ENCODE data around the gene ASCL2.
A peak's percentile ranks its signal among the peaks of the same experiment; 100 is the strongest.

ASCL2 gene

DNA sequence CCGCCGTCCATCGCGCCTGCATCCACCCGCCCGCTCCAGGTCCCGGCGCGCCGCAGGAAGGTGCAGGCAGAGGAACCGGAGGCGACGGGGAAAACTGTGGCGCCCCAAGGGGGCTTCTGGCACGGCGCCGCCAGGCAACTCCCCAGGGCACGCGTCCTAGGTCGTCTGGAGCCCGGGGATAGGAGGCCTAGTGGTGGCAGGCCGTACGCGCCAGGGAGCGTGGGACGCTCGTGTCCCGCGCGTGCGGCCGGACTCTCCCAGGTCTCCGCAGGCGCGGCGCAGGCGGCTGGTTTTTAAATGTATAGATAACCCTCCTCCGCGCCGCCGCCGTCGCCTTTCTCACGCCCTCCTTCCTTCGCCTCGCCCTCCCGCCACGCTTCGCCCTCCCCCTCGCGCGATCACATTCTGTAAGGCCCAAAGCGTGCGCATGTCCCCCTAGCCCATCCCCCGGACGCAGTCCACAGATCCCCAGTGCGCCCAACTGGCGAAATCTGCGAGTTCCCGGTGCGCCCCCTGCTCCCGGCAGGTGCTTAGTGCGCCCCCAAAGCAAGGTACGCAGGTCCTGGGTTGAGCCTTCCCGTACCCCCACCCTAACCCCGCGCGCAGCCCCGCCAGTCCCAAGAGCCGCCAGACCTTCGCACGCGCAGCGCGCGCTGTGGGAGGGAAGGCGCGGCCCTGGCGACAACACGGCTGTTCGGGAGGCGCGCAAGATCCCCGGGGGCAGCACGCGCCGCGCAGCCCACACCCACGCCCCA is at the start of gene ASCL2:
TSS of gene ASCL2 (minus strand) at position 267 of the 755 bp plus-strand sequence. CDS start at position 11, 256 bp downstream.
- TF ChIP-seq, protein P1, sequence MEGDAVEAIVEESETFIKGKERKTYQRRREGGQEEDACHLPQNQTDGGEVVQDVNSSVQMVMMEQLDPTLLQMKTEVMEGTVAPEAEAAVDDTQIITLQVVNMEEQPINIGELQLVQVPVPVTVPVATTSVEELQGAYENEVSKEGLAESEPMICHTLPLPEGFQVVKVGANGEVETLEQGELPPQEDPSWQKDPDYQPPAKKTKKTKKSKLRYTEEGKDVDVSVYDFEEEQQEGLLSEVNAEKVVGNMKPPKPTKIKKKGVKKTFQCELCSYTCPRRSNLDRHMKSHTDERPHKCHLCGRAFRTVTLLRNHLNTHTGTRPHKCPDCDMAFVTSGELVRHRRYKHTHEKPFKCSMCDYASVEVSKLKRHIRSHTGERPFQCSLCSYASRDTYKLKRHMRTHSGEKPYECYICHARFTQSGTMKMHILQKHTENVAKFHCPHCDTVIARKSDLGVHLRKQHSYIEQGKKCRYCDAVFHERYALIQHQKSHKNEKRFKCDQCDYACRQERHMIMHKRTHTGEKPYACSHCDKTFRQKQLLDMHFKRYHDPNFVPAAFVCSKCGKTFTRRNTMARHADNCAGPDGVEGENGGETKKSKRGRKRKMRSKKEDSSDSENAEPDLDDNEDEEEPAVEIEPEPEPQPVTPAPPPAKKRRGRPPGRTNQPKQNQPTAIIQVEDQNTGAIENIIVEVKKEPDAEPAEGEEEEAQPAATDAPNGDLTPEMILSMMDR (IDR thresholded peaks at IDR 0.05; ENCODE audit: low read depth, low read length): no peak
- no peaks in the 10 kb centered on the region for H3K36me3 ChIP-seq
- H3K27ac ChIP-seq: no peak within 1 kb of the TSS
- H3K4me3 ChIP-seq (ENCODE audit: low read depth, low read length): peak within 1 kb of the TSS; percentile 30
- H3K9me3 ChIP-seq (ENCODE audit: severe bottlenecking): peaks cover 4% of the 10 kb centered on the region
- no peak for DNase-seq
- peaks cover 88% of the 10 kb centered on the region for H3K27me3 ChIP-seq (ENCODE audit: insufficient read depth, low read depth, severe bottlenecking)

GRCh38 chr11:2319791-2320472 is 49.5 kb upstream of the ASCL2 start:
- Histone ChIP-seq H3K9me3 (ENCODE audit: severe bottlenecking) (no peaks in the 10 kb centered on the region), H3K36me3 (no peaks in the 10 kb centered on the region), H3K4me3 (ENCODE audit: low read depth, low read length) (no peak overlapping the region), H3K27me3 (ENCODE audit: insufficient read depth, low read depth, severe bottlenecking) (peaks cover 22% of the 10 kb centered on the region), H3K27ac (no peak overlapping the region)
- TF ChIP-seq, protein P1 (IDR thresholded peaks at IDR 0.05; ENCODE audit: low read depth, low read length): no peak
- DNase-seq: no peak

DNA sequence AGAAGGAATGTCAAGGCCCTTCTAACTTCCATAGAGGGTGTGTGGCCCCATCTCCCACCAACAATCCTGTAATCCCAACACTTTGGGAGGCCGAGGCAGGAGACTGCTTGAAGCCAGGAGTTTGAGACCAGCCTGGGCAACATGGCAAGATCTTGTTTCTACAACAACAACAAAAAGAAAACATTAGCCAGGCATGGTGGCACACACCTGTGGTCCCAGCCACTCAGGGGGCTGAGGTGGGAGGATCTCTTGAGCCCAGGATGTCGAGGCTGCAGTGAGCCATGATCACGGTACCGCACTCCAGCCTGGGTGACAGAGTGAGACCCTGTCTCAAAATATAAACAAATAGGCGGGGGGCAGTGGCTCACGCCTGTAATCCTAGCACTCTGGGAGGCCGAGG is 48.3 kb upstream of the ASCL2 start:
- Histone ChIP-seq H3K27ac (no peak overlapping the region), H3K36me3 (no peaks in the 10 kb centered on the region), H3K27me3 (ENCODE audit: insufficient read depth, low read depth, severe bottlenecking) (peaks cover 22% of the 10 kb centered on the region), H3K9me3 (ENCODE audit: severe bottlenecking) (no peaks in the 10 kb centered on the region), H3K4me3 (ENCODE audit: low read depth, low read length) (no peak overlapping the region)
- DNase-seq: no peak
- TF ChIP-seq, protein P1 (IDR thresholded peaks at IDR 0.05; ENCODE audit: low read depth, low read length): no peak

- Histone ChIP-seq H3K9me3 (ENCODE audit: severe bottlenecking) (no peaks in the 10 kb centered on the region), H3K4me3 (ENCODE audit: low read depth, low read length) (no peak overlapping the region), H3K27ac (no peak overlapping the region), H3K27me3 (ENCODE audit: insufficient read depth, low read depth, severe bottlenecking) (peaks cover 22% of the 10 kb centered on the region), H3K36me3 (no peaks in the 10 kb centered on the region)
- DNase-seq: no peak
- TF ChIP-seq, protein P1 (IDR thresholded peaks at IDR 0.05; ENCODE audit: low read depth, low read length): no peak
Observed at GRCh38 chr11:2318123-2318522, 47.7 kb upstream of the ASCL2 start.

DNA sequence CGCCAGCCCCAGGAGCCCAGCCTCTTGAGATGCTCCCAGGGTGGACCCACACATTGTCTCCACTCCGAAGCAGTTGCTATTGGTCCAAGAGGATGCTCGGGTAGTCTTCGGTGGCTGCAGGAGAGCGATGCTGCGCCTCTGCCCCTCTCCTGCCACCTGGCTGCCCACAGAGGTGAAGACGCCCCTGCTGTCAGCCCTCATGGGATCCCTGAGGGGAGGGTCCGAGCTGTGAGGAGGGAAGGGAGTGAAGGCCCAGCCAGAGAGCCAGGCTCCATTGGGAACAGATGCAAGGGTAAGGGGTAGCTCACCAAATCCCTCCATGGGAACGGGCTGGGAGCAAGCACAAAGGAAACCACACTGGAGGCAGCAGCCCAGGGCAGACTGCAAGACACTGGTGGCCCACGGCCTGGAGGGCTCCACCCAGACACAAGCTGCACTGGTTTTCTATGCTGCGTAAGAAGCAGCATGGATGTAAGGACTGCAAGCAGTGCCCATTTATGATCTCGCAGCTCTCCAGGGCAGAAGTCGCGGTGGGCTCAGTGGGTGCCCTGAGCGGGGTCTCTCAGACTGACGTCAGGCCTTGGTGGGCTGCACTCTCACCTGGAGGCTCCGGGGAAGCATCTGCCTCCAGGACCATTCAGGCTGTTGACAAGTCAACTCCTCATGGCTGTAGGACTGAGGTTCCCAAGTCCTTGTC is 47.1 kb upstream of the ASCL2 start:
- TF ChIP-seq, protein P1 (IDR thresholded peaks at IDR 0.05; ENCODE audit: low read depth, low read length): no peak
- Histone ChIP-seq H3K4me3 (ENCODE audit: low read depth, low read length) (no peak overlapping the region), H3K9me3 (ENCODE audit: severe bottlenecking) (no peaks in the 10 kb centered on the region), H3K27ac (no peak overlapping the region), H3K36me3 (no peaks in the 10 kb centered on the region), H3K27me3 (ENCODE audit: insufficient read depth, low read depth, severe bottlenecking) (peaks cover 22% of the 10 kb centered on the region)
- no peak for DNase-seq
